ENCODE data around the gene ZNF280B. TPM values are rescaled to one million over a fixed set of nuclear protein-coding genes. Genes with fewer than 3 reads are reported as not detected.

Gene ZNF280B
- total RNA-seq, 1 experiment from 2014 or later = 0.10 TPM

DNA sequence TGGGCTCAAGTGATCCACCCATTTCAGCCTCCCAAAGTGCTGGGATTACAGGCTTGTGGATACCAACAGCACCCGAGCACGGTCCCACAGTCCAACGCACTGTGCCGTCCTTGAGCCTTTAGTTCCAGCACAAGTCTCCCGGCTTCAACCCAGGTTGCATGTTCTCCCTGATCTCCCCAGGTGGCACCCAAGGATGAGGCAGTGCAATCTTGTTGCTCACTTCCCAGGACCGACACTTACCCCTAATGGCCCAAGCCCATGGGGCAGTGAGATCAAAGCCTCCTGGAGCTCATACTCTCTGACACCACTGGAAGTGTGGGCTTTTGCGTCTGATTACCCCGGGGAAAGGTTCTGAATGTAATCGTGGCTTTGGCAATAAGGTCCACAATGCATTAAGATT lies 47.1 kb upstream of the ZNF280B start:
- ATAC-seq (no peak), DNase-seq (ENCODE audit: low read depth, low spot score) (no peak)
- Histone ChIP-seq H3K27ac (ENCODE audit: low read length) (no peak overlapping the region), H3K36me3 (ENCODE audit: control insufficient read depth, insufficient read depth, low read length) (peaks cover 5% of the 10 kb centered on the region), H3K4me3 (ENCODE audit: low read depth in 2 of 2, low read length in 2 of 2) (no peak overlapping the region), H3K4me1 (ENCODE audit: control insufficient read depth, insufficient read depth, low read length) (peaks cover 10% of the 10 kb centered on the region), H3K9me3 (ENCODE audit: control insufficient read depth, insufficient read depth, low read depth, low read length) (no peaks in the 10 kb centered on the region), H3K27me3 (ENCODE audit: control insufficient read depth, insufficient read depth, low read length) (no peaks in the 10 kb centered on the region)
- TF ChIP-seq SIN3A (IDR thresholded peaks at IDR 0.05; ENCODE audit: borderline replicate concordance, insufficient read depth, low read depth, low read length) = no peak
- TF ChIP-seq, protein P1, sequence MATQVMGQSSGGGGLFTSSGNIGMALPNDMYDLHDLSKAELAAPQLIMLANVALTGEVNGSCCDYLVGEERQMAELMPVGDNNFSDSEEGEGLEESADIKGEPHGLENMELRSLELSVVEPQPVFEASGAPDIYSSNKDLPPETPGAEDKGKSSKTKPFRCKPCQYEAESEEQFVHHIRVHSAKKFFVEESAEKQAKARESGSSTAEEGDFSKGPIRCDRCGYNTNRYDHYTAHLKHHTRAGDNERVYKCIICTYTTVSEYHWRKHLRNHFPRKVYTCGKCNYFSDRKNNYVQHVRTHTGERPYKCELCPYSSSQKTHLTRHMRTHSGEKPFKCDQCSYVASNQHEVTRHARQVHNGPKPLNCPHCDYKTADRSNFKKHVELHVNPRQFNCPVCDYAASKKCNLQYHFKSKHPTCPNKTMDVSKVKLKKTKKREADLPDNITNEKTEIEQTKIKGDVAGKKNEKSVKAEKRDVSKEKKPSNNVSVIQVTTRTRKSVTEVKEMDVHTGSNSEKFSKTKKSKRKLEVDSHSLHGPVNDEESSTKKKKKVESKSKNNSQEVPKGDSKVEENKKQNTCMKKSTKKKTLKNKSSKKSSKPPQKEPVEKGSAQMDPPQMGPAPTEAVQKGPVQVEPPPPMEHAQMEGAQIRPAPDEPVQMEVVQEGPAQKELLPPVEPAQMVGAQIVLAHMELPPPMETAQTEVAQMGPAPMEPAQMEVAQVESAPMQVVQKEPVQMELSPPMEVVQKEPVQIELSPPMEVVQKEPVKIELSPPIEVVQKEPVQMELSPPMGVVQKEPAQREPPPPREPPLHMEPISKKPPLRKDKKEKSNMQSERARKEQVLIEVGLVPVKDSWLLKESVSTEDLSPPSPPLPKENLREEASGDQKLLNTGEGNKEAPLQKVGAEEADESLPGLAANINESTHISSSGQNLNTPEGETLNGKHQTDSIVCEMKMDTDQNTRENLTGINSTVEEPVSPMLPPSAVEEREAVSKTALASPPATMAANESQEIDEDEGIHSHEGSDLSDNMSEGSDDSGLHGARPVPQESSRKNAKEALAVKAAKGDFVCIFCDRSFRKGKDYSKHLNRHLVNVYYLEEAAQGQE (IDR thresholded peaks at IDR 0.05; ENCODE audit: insufficient read depth in 1 of 2, low read depth in 2 of 2, low read length in 1 of 2) = no peak
- TF ChIP-seq POLR2AphosphoS5 (IDR thresholded peaks at IDR 0.05; ENCODE audit: low read depth, low read length) = no peak
- no peak for TF ChIP-seq CTCF (IDR thresholded peaks at IDR 0.05)
- no peak for TF ChIP-seq TCF7L2 (IDR thresholded peaks at IDR 0.05; ENCODE audit: low read depth, low read length)
- BruUV-seq (replicated peaks) = TSS peak; percentile 43
- intact Hi-C loops (cut with micrococcal nuclease; ENCODE audit: unreplicated experiment) (no loop called here), in situ Hi-C loops (cut with HindIII; ENCODE audit: low pct_unique_long_range_greater_than_20kb, low sequenced_read_pairs) (no loop called here)
- CTCF ChIA-PET = no interaction called here
- POLR2A ChIA-PET = no interaction called here

- in situ Hi-C loops (cut with HindIII; ENCODE audit: low pct_unique_long_range_greater_than_20kb, low sequenced_read_pairs) (no loop called here), intact Hi-C loops (cut with micrococcal nuclease; ENCODE audit: unreplicated experiment) (no loop called here)
- DNase-seq (ENCODE audit: low read depth, low spot score) (no peak), ATAC-seq (no peak)
- no peak for TF ChIP-seq CTCF (IDR thresholded peaks at IDR 0.05)
- TF ChIP-seq, protein P1 (IDR thresholded peaks at IDR 0.05; ENCODE audit: insufficient read depth in 1 of 2, low read depth in 2 of 2, low read length in 1 of 2) = no peak
- TF ChIP-seq TCF7L2 (IDR thresholded peaks at IDR 0.05; ENCODE audit: low read depth, low read length) = no peak
- TF ChIP-seq SIN3A (IDR thresholded peaks at IDR 0.05; ENCODE audit: borderline replicate concordance, insufficient read depth, low read depth, low read length) = no peak
- no peak for TF ChIP-seq POLR2AphosphoS5 (IDR thresholded peaks at IDR 0.05; ENCODE audit: low read depth, low read length)
- no peaks in the 10 kb centered on the region for H3K9me3 ChIP-seq (ENCODE audit: control insufficient read depth, insufficient read depth, low read depth, low read length)
- CTCF ChIA-PET = no interaction called here
- H3K27ac ChIP-seq (ENCODE audit: low read length) = no peak overlapping the region
- no peak overlapping the region for H3K4me3 ChIP-seq (ENCODE audit: low read depth in 2 of 2, low read length in 2 of 2)
- POLR2A ChIA-PET = no interaction called here
- H3K27me3 ChIP-seq (ENCODE audit: control insufficient read depth, insufficient read depth, low read length) = no peaks in the 10 kb centered on the region
- H3K4me1 ChIP-seq (ENCODE audit: control insufficient read depth, insufficient read depth, low read length) = peaks cover 9% of the 10 kb centered on the region
- no TSS peak for BruUV-seq (replicated peaks)
- peaks cover 9% of the 10 kb centered on the region for H3K36me3 ChIP-seq (ENCODE audit: control insufficient read depth, insufficient read depth, low read length)
Observed at GRCh38 chr22:22554587-22555284, 46.2 kb upstream of the ZNF280B start.

Measured in Panc1 (cell line).